K562 (cell line): ENCODE data around the gene POLR3E. TPM values are rescaled to one million over a fixed set of nuclear protein-coding genes. Genes with fewer than 3 reads are reported as not detected.

Experiments
- ATAC-seq: fragments of 200-7000 bp; cut with Tn5 transposase; 3 replicates; pipeline ENCODE4 v1.9.1; 2020; ENCODE audit warnings: moderate library complexity
- BruUV-seq: library from RNA; stranded (reverse); fragments of 400-500 nt; replicated peaks from 2 replicates; lab custom pipeline; 2021; lab: Mats Ljungman, UMichigan
- CTCF ChIA-PET: fragments of 300-600 bp; formaldehyde crosslinking; extraction: SDS; loops from one replicate; lab custom pipeline; 2021; ENCODE audit warnings: low intra/inter-chr PET ratio; lab: Yijun Ruan, JAX
- POLR2A ChIA-PET: fragments of 300-600, 350-650 bp; sonication (Branson Sonifier 250); formaldehyde crosslinking; extraction: SDS; loops from one replicate; lab custom pipeline; 2021; ENCODE audit warnings: antibody characterized with exemption, inconsistent platforms; lab: Yijun Ruan, JAX
- DNase-seq, 4 experiments: peaks; one replicate each; pipeline versions ENCODE4 v3.0.0 to v3.0.0-alpha.2; 2011 to 2018; ENCODE audit warnings: low spot score in 3 of 4, mixed read lengths in 3 of 4; ENCODE audit errors: extremely low read depth in 1 of 4
- FAIRE-seq: peaks from 2 replicates; lab custom pipeline; 2011; peaks lifted over from hg19 to GRCh38; lab: Jason Lieb, UNC
- H2AFZ ChIP-seq: 2 replicates; pipeline ENCODE4 v1.6.0; 2011; ENCODE audit warnings: low read depth, low read length, control low read depth, inconsistent platforms
- H3K27ac ChIP-seq: fragments of 200-600 bp; 3 replicates; pipeline ENCODE4 v1.8.0; 2011; ENCODE audit warnings: low read depth, mild to moderate bottlenecking, control low read depth, inconsistent platforms, low read length, moderate library complexity, mixed read lengths; ENCODE audit errors: extremely low read depth
- H3K27me3 ChIP-seq, 2 experiments: fragments of 300-600 bp in 1 of 2; 2 replicates in 1 of 2; 3 replicates in 1 of 2; pipeline versions ENCODE4 v1.6.0 to v1.8.0; 2011; ENCODE audit warnings: inconsistent platforms in 2 of 2, low read length in 2 of 2, mild to moderate bottlenecking in 1 of 2, mixed read lengths in 1 of 2, moderate library complexity in 1 of 2; ENCODE audit not compliant: control insufficient read depth in 2 of 2, insufficient read depth in 2 of 2
- H3K36me3 ChIP-seq: fragments of 300-600 bp; 3 replicates; pipeline ENCODE4 v1.8.0; 2011; ENCODE audit warnings: mild to moderate bottlenecking, low read length, inconsistent platforms; ENCODE audit not compliant: control insufficient read depth, insufficient read depth
- H3K4me1 ChIP-seq, 2 experiments: fragments of 200-600 bp in 1 of 2; replicated peaks in 1 of 2; 2 replicates in 1 of 2; 3 replicates in 1 of 2; pipeline versions ENCODE4 v1.5.1 to v1.8.0; 2011; ENCODE audit warnings: inconsistent platforms in 2 of 2, low read length in 2 of 2, mild to moderate bottlenecking in 1 of 2, mixed read lengths in 1 of 2, moderate library complexity in 1 of 2; ENCODE audit not compliant: control insufficient read depth in 2 of 2, insufficient read depth in 2 of 2
- H3K4me2 ChIP-seq: 2 replicates; pipeline ENCODE4 v1.6.1; 2011; ENCODE audit warnings: low read length, control low read depth, inconsistent platforms, mixed read lengths; ENCODE audit not compliant: insufficient read depth
- H3K4me3 ChIP-seq: fragments of 200-600 bp; sonication (generic), shearing (Covaris generic); 2 replicates; pipeline ENCODE4 v1.5.1; 2016; ENCODE audit warnings: control low read depth, inconsistent platforms
- H3K79me2 ChIP-seq: fragments of 200-600 bp; 3 replicates; pipeline ENCODE4 v1.8.0; 2011; ENCODE audit warnings: low read length, inconsistent platforms; ENCODE audit not compliant: control insufficient read depth, insufficient read depth
- H3K9ac ChIP-seq, 2 experiments: 2 replicates each; pipeline versions ENCODE4 v1.6.0 to v1.6.1; 2011; ENCODE audit warnings: low read depth in 2 of 2, low read length in 2 of 2, control low read depth in 1 of 2, inconsistent platforms in 1 of 2, mild to moderate bottlenecking in 1 of 2, mixed read lengths in 1 of 2; ENCODE audit not compliant: insufficient read depth in 1 of 2
- H3K9me1 ChIP-seq: one replicate; pipeline ENCODE4 v1.6.0; 2011; ENCODE audit warnings: inconsistent platforms, mild to moderate bottlenecking, low read length, moderate library complexity; ENCODE audit not compliant: control insufficient read depth, insufficient read depth
- H3K9me3 ChIP-seq: replicated peaks from 2 replicates; pipeline ENCODE4 v1.5.1; 2011; ENCODE audit warnings: low read depth, low read length, inconsistent platforms; ENCODE audit not compliant: control insufficient read depth, insufficient read depth
- H4K20me1 ChIP-seq: replicated peaks from 2 replicates; pipeline ENCODE4 v1.6.1; 2011; ENCODE audit warnings: low read length, inconsistent platforms, mixed read lengths; ENCODE audit not compliant: control insufficient read depth, insufficient read depth
- E2F4 ChIP-seq: sonication (generic); formaldehyde crosslinking; IDR thresholded peaks from 2 replicates; pipeline ENCODE4 v1.8.0; 2022; ENCODE audit warnings: mild to moderate bottlenecking, low read depth, missing genetic modification reagents
- HBP1 ChIP-seq: fragments of 450-650 bp; formaldehyde crosslinking; IDR thresholded peaks from 2 replicates; pipeline ENCODE4 v1.4.0; 2022; ENCODE audit warnings: missing genetic modification characterization
- IRF1 ChIP-seq: sonication (generic); formaldehyde crosslinking; IDR thresholded peaks from 2 replicates; pipeline ENCODE4 v1.8.0; 2022; ENCODE audit warnings: missing genetic modification reagents, mild to moderate bottlenecking, borderline replicate concordance
- MYNN ChIP-seq, 2 experiments: sonication (generic); formaldehyde crosslinking in 1 of 2; IDR thresholded peaks; 2 replicates each; pipeline versions ENCODE4 v1.5.0 to v1.6.1; 2016 to 2020; ENCODE audit warnings: antibody characterized with exemption in 1 of 2, missing genetic modification reagents in 1 of 2
- RFX1 ChIP-seq: fragments of 450-650 bp; IDR thresholded peaks from 2 replicates; pipeline ENCODE4 v1.6.1; 2016; ENCODE audit warnings: mild to moderate bottlenecking, moderate library complexity
- THRB ChIP-seq: fragments of 450-650 bp; formaldehyde crosslinking; conservative IDR thresholded peaks from 2 replicates; pipeline ENCODE4 v1.4.0; 2022; ENCODE audit warnings: mild to moderate bottlenecking, missing genetic modification characterization
- ZNF384 ChIP-seq: IDR thresholded peaks from 2 replicates; pipeline ENCODE4 v1.6.1; 2012; ENCODE audit warnings: low read depth, low read length, improper control_type of control experiment
- WGBS: fragments of 100-300 bp; shearing (Covaris generic); methylation state at CpG from one replicate; pipeline ENCODE4 v1.1.6; 2016; ENCODE audit warnings: low coverage, mixed read lengths; ENCODE audit not compliant: insufficient coverage; ENCODE audit errors: missing lambda C conversion rate; 5-methylcytosine and 5-hydroxymethylcytosine counted together
- in situ Hi-C: fragments of 300-500 bp; cut with MboI; formaldehyde crosslinking; loops from 4 replicates; pipeline ENCODE4 v1.15.0; 2018; ENCODE audit warnings: inconsistent platforms, mixed read lengths
- intact Hi-C: fragments of 100-400 bp; cut with micrococcal nuclease; formaldehyde crosslinking; loops from 2 replicates; pipeline ENCODE4 v1.14.2; 2022
- polyA plus RNA-seq, 8 experiments: library from polyadenylated mRNA; depleted of rRNA in 4 of 8; stranded (reverse) in 5 of 8; unstranded in 3 of 8; fragments of >200 nt; fragmentation: Nextera tagmentation in 2 of 8; fragmentation: Illumina TruSeq in 1 of 8; extraction: Ambion mirVana in 2 of 8; extraction: Trizol in 1 of 8; gene quantifications; 2 replicates each; pipeline versions ENCODE4 v1.2.1 to v1.2.3, GENCODE V29; 2011 to 2014; ENCODE audit warnings: inconsistent platforms in 1 of 8, missing spikeins in 1 of 8
- total RNA-seq, 7 experiments: library from RNA; depleted of rRNA in 6 of 7; stranded (reverse); fragments of >200 nt in 6 of 7; fragmentation: Illumina TruSeq in 2 of 7; extraction: Trizol in 2 of 7; gene quantifications; 2 replicates each; pipeline versions ENCODE4 v1.2.1 to v1.2.3, GENCODE V29; 2011 to 2021; ENCODE audit warnings: low replicate concordance in 1 of 7

POLR3E gene
- total and polyA plus RNA-seq, 9 of the 15 experiments (the other 6 are each of a cell fraction or from before 2014, with no cell fraction given), result 17.7 to 151 (median 82.6) TPM

- Histone ChIP-seq H3K4me2 (no peak overlapping the region), H3K27me3 (no peaks in the 10 kb centered on the region), H4K20me1 (no peaks in the 10 kb centered on the region), H3K36me3 (peaks cover 46% of the 10 kb centered on the region; the same call in 2 of the 3 replicates), H3K4me1 (peaks cover 0 to 24% of the 10 kb centered on the region in 2 experiments; a peak in 3 of 5 replicates), H3K9me1 (peaks cover 3% of the 10 kb centered on the region), H2AFZ (no peak overlapping the region), H3K79me2 (peaks cover 13% of the 10 kb centered on the region), H3K9ac (no peak overlapping the region), H3K4me3 (no peak overlapping the region), H3K9me3 (no peaks in the 10 kb centered on the region), H3K27ac (no peak overlapping the region)
- WGBS, result 70% methylated on average over 1 of the region's 1 CpG
- ChIA-PET POLR2A (interaction anchor here (0.7 to 3.2 kb wide), 4 partner anchors 9 to 15 kb away, joined by 3 to 13 read pairs (median 3); no protein-coding TSS in a partner anchor), CTCF (no interaction called here)
- DNase-seq (no peak), ATAC-seq (no peak), FAIRE-seq (no peak)
- BruUV-seq, result no TSS peak
- no peak for TF ChIP-seq HBP1
- 0 out of 2 replicates have a peak, but pooled peaks have one; percentile 21 for TF ChIP-seq RFX1
- no peak for TF ChIP-seq ZNF384
- no peak for TF ChIP-seq E2F4
- peak; percentile 34; the same call in 1 of the 2 replicates for TF ChIP-seq MYNN (IDR thresholded peaks at IDR 0.05)
- TF ChIP-seq MYNN (CRISPR knock-in tag; IDR thresholded peaks at IDR 0.05), result no peak
- no peak for TF ChIP-seq THRB (CRISPR knock-in tag)
- TF ChIP-seq IRF1 (CRISPR knock-in tag), result no peak
- in situ Hi-C loops (no loop called here), intact Hi-C loops (no loop called here)
These were observed 60.4 kb downstream of the POLR3E start for GRCh38 chr16:22357635-22357971.
